PC-3 (cell line): ENCODE data around the gene TTC14. TPM values are rescaled to one million over a fixed set of nuclear protein-coding genes. Genes with fewer than 3 reads are reported as not detected.

Experiments used
- ATAC-seq: fragments of 200-7000 bp; cut with Tn5 transposase; 2 replicates; pipeline ENCODE4 v1.9.1; 2020; ENCODE audit warnings: mild to moderate bottlenecking, moderate library complexity
- BruUV-seq: library from RNA; stranded (reverse); fragments of 400-500 nt; replicated peaks from 2 replicates; lab custom pipeline; 2021; lab: Mats Ljungman, UMichigan
- CTCF ChIA-PET: fragments of 300-600 bp; sonication (Branson Sonifier 250); formaldehyde crosslinking; loops from one replicate; lab custom pipeline; 2022; ENCODE audit warnings: antibody characterized with exemption; lab: Charles Lee
- POLR2A ChIA-PET: fragments of 300-600 bp; sonication (Branson Sonifier 250); formaldehyde crosslinking; loops from one replicate; lab custom pipeline; 2022; ENCODE audit warnings: antibody characterized with exemption; ENCODE audit not compliant: unreplicated experiment; lab: Charles Lee
- DNase-seq: peaks from one replicate; pipeline ENCODE4 v3.0.0-alpha.2; 2015
- H2AFZ ChIP-seq: fragments of 300-600 bp; sonication (generic); 2 replicates; pipeline ENCODE4 v1.6.0; 2016; ENCODE audit warnings: antibody characterized with exemption, low read length
- H3F3A ChIP-seq: fragments of 300-600 bp; sonication (generic); one replicate; pipeline ENCODE4 v1.6.0; 2017; ENCODE audit warnings: antibody characterized with exemption, low read length, control low read depth, mild to moderate bottlenecking; ENCODE audit not compliant: unreplicated experiment
- H3K27ac ChIP-seq: fragments of 300-600 bp; sonication (generic); 2 replicates; pipeline ENCODE4 v1.5.1; 2016; ENCODE audit warnings: mild to moderate bottlenecking, low read length
- H3K27me3 ChIP-seq: fragments of 300-600 bp; sonication (generic); 2 replicates; pipeline ENCODE4 v1.6.1; 2016; ENCODE audit warnings: low read length, mixed read lengths
- H3K36me3 ChIP-seq: fragments of 300-600 bp; sonication (generic); 2 replicates; pipeline ENCODE4 v1.6.1; 2016; ENCODE audit warnings: low read depth, mixed run types, low read length, mixed read lengths
- H3K4me1 ChIP-seq: fragments of 300-600 bp; sonication (generic); 2 replicates; pipeline ENCODE4 v1.5.1; 2016; ENCODE audit warnings: low read length; ENCODE audit not compliant: insufficient read depth
- H3K4me2 ChIP-seq: fragments of 300-600 bp; sonication (generic); 2 replicates; pipeline ENCODE4 v1.6.0; 2016; ENCODE audit warnings: low read length
- H3K4me3 ChIP-seq: fragments of 300-600 bp; sonication (generic); 2 replicates; pipeline ENCODE4 v1.5.1; 2016; ENCODE audit warnings: mild to moderate bottlenecking, low read length, mixed read lengths
- H3K79me2 ChIP-seq: fragments of 300-600 bp; sonication (generic); 2 replicates; pipeline ENCODE4 v1.6.1; 2017; ENCODE audit warnings: low read length, mixed read lengths
- H3K9ac ChIP-seq: fragments of 300-600 bp; sonication (generic); 2 replicates; pipeline ENCODE4 v1.6.0; 2016; ENCODE audit warnings: mild to moderate bottlenecking, low read length
- H3K9me2 ChIP-seq: fragments of 300-600 bp; sonication (generic); replicated peaks from 2 replicates; pipeline ENCODE4 v1.6.1; 2016; ENCODE audit warnings: mixed run types, low read length, mixed read lengths
- H3K9me3 ChIP-seq: fragments of 300-600 bp; sonication (generic); 2 replicates; pipeline ENCODE4 v1.6.1; 2016; ENCODE audit warnings: low read length, mixed read lengths
- H4K20me1 ChIP-seq: fragments of 300-600 bp; sonication (generic); 2 replicates; pipeline ENCODE4 v1.6.1; 2016; ENCODE audit warnings: low read length, mixed read lengths
- EZH2 ChIP-seq: fragments of 300-600 bp; sonication (generic); IDR thresholded peaks from one replicate; pipeline ENCODE4 v1.6.1; 2017; ENCODE audit warnings: antibody characterized with exemption, mild to moderate bottlenecking, low read length; ENCODE audit not compliant: unreplicated experiment
- EZH2phosphoT487 ChIP-seq: fragments of 300-600 bp; sonication (generic); IDR thresholded peaks from 2 replicates; pipeline ENCODE4 v1.6.1; 2018; ENCODE audit warnings: mild to moderate bottlenecking, antibody characterized with exemption, low read length, borderline replicate concordance
- intact Hi-C: fragments of 100-400 bp; cut with micrococcal nuclease; formaldehyde crosslinking; loops from 2 replicates; pipeline ENCODE4 v1.9.0; 2023
- total RNA-seq: library from RNA; depleted of rRNA; stranded (reverse); fragments of >200 nt; gene quantifications from 2 replicates; pipeline ENCODE4 v1.2.3, GENCODE V29; 2014
- TF ChIP-seq, protein P1 (sequence below): fragments of 300-600 bp; sonication (generic); conservative IDR thresholded peaks from 2 replicates; pipeline ENCODE4 v1.5.1; 2017; ENCODE audit warnings: antibody characterized with exemption, low read depth, mild to moderate bottlenecking, low read length

The TTC14 gene
- total RNA-seq, 1 experiment from 2014 or later = 18.0 TPM

DNA sequence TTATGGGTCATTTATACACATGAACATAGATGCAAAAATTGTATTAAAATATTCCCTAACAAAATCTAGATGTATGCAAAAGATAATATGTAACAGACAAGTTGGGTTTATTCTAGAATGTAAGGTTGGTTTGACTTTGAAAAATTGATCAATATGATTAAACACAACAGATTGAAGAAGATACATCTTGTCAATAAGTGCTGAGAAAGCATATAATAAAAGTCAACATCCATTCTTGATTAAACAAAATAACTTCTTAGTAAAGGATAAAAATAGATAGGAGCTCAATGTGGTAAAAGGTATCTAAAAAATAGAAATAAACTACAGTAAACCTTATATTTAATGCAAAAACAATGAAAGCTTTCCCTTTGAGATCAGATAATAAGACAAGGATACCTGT is 39.0 kb downstream of the TTC14 start:
- intact Hi-C loops = no loop called here
- no peak for ATAC-seq

DNA sequence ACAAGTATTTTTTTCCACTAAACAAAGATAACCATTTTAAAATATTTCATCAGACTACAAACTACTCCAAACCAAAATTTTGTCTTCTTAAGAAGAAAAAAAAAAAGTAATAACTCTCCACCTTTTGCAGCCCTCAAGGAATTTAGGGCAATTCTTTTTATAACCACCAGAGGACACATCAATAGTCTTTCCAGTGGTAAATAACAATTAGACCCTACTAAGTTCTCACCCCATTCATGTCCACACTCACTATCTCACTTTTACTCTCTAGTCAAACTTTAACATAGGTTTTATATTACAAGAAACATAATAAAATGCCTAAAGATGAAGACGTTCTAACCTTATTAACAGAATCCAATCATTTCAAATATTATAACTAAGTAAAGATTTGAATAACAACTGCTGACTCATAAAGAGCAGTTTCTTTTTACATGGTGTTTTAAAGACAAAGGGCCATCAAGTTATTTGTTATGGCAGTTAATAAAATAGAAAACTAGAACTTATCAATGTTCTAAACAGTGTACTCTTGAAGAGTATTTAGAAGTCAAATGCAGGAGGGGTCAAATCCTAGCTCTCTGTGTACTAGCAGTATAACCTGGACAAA is 44.3 kb downstream of the TTC14 start:
- Histone ChIP-seq H3K79me2 (no peaks in the 10 kb centered on the region), H3K4me2 (no peak overlapping the region), H4K20me1 (no peaks in the 10 kb centered on the region), H3F3A (no peaks in the 10 kb centered on the region), H3K27ac (no peak overlapping the region), H3K9me2 (no peaks in the 10 kb centered on the region), H3K9me3 (no peaks in the 10 kb centered on the region), H3K27me3 (peaks cover 13% of the 10 kb centered on the region), H3K36me3 (no peaks in the 10 kb centered on the region), H3K4me3 (no peak overlapping the region), H3K4me1 (no peaks in the 10 kb centered on the region), H2AFZ (no peak overlapping the region), H3K9ac (no peak overlapping the region)
- ATAC-seq = 0 out of 2 replicates have a peak, but pooled peaks have one; percentile 35
- CTCF ChIA-PET = interaction anchor here (0.7 kb wide), 1 partner anchor 44 kb away, joined by 7 read pairs; the partner anchor contains the start of gene TTC14
- DNase-seq = peak; percentile 24
- POLR2A ChIA-PET = no interaction called here
- TF ChIP-seq EZH2 = no peak
- TF ChIP-seq, protein P1, sequence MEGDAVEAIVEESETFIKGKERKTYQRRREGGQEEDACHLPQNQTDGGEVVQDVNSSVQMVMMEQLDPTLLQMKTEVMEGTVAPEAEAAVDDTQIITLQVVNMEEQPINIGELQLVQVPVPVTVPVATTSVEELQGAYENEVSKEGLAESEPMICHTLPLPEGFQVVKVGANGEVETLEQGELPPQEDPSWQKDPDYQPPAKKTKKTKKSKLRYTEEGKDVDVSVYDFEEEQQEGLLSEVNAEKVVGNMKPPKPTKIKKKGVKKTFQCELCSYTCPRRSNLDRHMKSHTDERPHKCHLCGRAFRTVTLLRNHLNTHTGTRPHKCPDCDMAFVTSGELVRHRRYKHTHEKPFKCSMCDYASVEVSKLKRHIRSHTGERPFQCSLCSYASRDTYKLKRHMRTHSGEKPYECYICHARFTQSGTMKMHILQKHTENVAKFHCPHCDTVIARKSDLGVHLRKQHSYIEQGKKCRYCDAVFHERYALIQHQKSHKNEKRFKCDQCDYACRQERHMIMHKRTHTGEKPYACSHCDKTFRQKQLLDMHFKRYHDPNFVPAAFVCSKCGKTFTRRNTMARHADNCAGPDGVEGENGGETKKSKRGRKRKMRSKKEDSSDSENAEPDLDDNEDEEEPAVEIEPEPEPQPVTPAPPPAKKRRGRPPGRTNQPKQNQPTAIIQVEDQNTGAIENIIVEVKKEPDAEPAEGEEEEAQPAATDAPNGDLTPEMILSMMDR = peak; percentile 57
- TF ChIP-seq EZH2phosphoT487 = no peak
- intact Hi-C loops = no loop called here
- BruUV-seq = no TSS peak

More for the DNA sequence above, 39.0 kb downstream of the TTC14 start:
- Histone ChIP-seq H3K27me3 (peaks cover 9% of the 10 kb centered on the region; the same call in 1 of the 2 replicates), H3K9me3 (no peaks in the 10 kb centered on the region), H3K36me3 (no peaks in the 10 kb centered on the region), H2AFZ (no peak overlapping the region), H3K4me2 (no peak overlapping the region), H3K9me2 (no peaks in the 10 kb centered on the region), H3K4me3 (no peak overlapping the region), H3K4me1 (no peaks in the 10 kb centered on the region), H3K9ac (no peak overlapping the region), H3K27ac (no peak overlapping the region), H3K79me2 (no peaks in the 10 kb centered on the region), H4K20me1 (no peaks in the 10 kb centered on the region), H3F3A (no peaks in the 10 kb centered on the region)
- no peak for TF ChIP-seq EZH2
- no peak for TF ChIP-seq EZH2phosphoT487
- TF ChIP-seq, protein P1 = no peak
- CTCF ChIA-PET = no interaction called here
- POLR2A ChIA-PET = interaction anchor here (0.7 kb wide), 1 partner anchor 760 kb away, joined by 3 read pairs; no protein-coding TSS in a partner anchor
- DNase-seq = no peak
- no TSS peak for BruUV-seq

DNA sequence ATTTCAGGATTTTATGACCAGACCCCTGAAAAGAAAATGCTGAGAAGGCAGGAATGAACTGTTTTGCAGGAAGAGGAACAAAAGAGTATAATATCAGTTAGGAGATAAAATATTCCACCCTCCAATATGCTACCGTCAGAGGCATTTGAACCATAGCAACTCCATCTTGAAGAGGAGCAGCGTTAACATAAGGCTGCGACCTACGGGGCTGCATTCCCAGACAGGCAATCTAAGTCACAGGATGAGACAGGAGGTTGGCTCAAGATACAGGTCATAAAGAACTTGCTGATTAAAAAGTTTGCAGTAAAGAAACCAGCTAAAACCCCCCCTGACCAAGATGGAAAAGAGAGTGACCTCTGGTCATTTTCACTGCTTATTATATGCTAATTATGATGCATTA is 54.4 kb downstream of the TTC14 start:
- H3K27me3 ChIP-seq = peaks cover 33% of the 10 kb centered on the region
- H3K9me2 ChIP-seq = no peaks in the 10 kb centered on the region
- DNase-seq (no peak), ATAC-seq (no peak)
- no peaks in the 10 kb centered on the region for H3K36me3 ChIP-seq
- no peaks in the 10 kb centered on the region for H3K4me1 ChIP-seq
- H3K4me2 ChIP-seq = no peak overlapping the region
- H3K9ac ChIP-seq = no peak overlapping the region
- ChIA-PET CTCF (no interaction called here), POLR2A (no interaction called here)
- BruUV-seq = no TSS peak
- no peaks in the 10 kb centered on the region for H3K9me3 ChIP-seq
- H3F3A ChIP-seq = no peaks in the 10 kb centered on the region
- TF ChIP-seq EZH2 (no peak), EZH2phosphoT487 (no peak)
- TF ChIP-seq, protein P1 = no peak
- no peaks in the 10 kb centered on the region for H4K20me1 ChIP-seq
- intact Hi-C loops = no loop called here
- H2AFZ ChIP-seq = no peak overlapping the region
- H3K79me2 ChIP-seq = no peaks in the 10 kb centered on the region
- H3K4me3 ChIP-seq = no peak overlapping the region
- no peak overlapping the region for H3K27ac ChIP-seq
